AG04450 (cell line): ENCODE data around the gene ASCC1. TPM values are rescaled to one million over a fixed set of nuclear protein-coding genes. Genes with fewer than 3 reads are reported as not detected.

Source experiments
- CTCF ChIA-PET: fragments of 300-600, 350-600 bp; formaldehyde crosslinking; extraction: SDS; loops from one replicate; lab custom pipeline; 2022; ENCODE audit warnings: antibody characterized with exemption, inconsistent platforms; lab: Charles Lee
- POLR2A ChIA-PET: fragments of 350-600 bp; formaldehyde crosslinking; extraction: SDS; loops from one replicate; lab custom pipeline; 2021; ENCODE audit warnings: antibody characterized with exemption, inconsistent platforms; lab: Yijun Ruan, JAX
- DNase-seq: peaks from one replicate; pipeline ENCODE4 v3.0.0-alpha.2; 2011; ENCODE audit warnings: low read depth, low spot score
- H3K27ac ChIP-seq: one replicate; pipeline ENCODE4 v1.5.1; 2012; ENCODE audit warnings: low read depth, low read length, control low read depth
- H3K27me3 ChIP-seq: one replicate; pipeline ENCODE4 v1.6.0; 2012; ENCODE audit warnings: low read length; ENCODE audit not compliant: control insufficient read depth, insufficient read depth
- H3K4me3 ChIP-seq: 2 replicates; pipeline ENCODE4 v1.5.1; 2011; ENCODE audit warnings: mild to moderate bottlenecking, low read depth, low read length, control low read depth
- H3K9me3 ChIP-seq: 2 replicates; pipeline ENCODE4 v1.5.1; 2012; ENCODE audit warnings: low read length; ENCODE audit not compliant: control insufficient read depth, insufficient read depth
- CTCF ChIP-seq: IDR thresholded peaks from 2 replicates; pipeline ENCODE4 v1.5.1; 2011; ENCODE audit warnings: low read depth, low read length, control low read depth, inconsistent platforms
- polyA plus RNA-seq: library from polyadenylated mRNA; depleted of rRNA; stranded (reverse); fragments of >200 nt; gene quantifications from 2 replicates; pipeline ENCODE4 v1.2.3, GENCODE V29; 2011

The ASCC1 gene
- polyA plus RNA-seq, 1 experiment = 43.7 TPM

GRCh38 chr10:72081210-72081609, 134.9 kb downstream of the ASCC1 start:
- no peak for DNase-seq
- H3K27me3 ChIP-seq = peaks cover 30% of the 10 kb centered on the region
- no peak for TF ChIP-seq CTCF
- ChIA-PET CTCF (no interaction called here), POLR2A (no interaction called here)
- no peaks in the 10 kb centered on the region for H3K9me3 ChIP-seq
- H3K27ac ChIP-seq = no peak overlapping the region
- H3K4me3 ChIP-seq = no peak overlapping the region

- peaks cover 33% of the 10 kb centered on the region for H3K27me3 ChIP-seq
- no peak overlapping the region for H3K4me3 ChIP-seq
- no peak for TF ChIP-seq CTCF
- no peak for DNase-seq
- ChIA-PET POLR2A (no interaction called here), CTCF (interaction anchor here (2.0 kb wide), 1 partner anchor 31 kb away, joined by 10 read pairs; no protein-coding TSS in a partner anchor)
- H3K9me3 ChIP-seq = no peaks in the 10 kb centered on the region
- no peak overlapping the region for H3K27ac ChIP-seq
These were observed 135.8 kb downstream of the ASCC1 start for GRCh38 chr10:72080042-72080975.

GRCh38 chr10:72079356-72079755, 136.7 kb downstream of the ASCC1 start:
- no peak for TF ChIP-seq CTCF
- no peak for DNase-seq
- CTCF ChIA-PET = interaction anchor here (2.0 kb wide), 1 partner anchor 30 kb away, joined by 10 read pairs; no protein-coding TSS in a partner anchor
- Histone ChIP-seq H3K9me3 (no peaks in the 10 kb centered on the region), H3K27me3 (peaks cover 33% of the 10 kb centered on the region), H3K4me3 (no peak overlapping the region), H3K27ac (no peak overlapping the region)
- POLR2A ChIA-PET = no interaction called here

- H3K9me3 ChIP-seq = no peaks in the 10 kb centered on the region; the same call in 1 of the 2 replicates
- H3K27me3 ChIP-seq = peaks cover 34% of the 10 kb centered on the region
- H3K4me3 ChIP-seq = no peak overlapping the region
- POLR2A ChIA-PET = no interaction called here
- no peak for DNase-seq
- H3K27ac ChIP-seq = no peak overlapping the region
- CTCF ChIA-PET = no interaction called here
- TF ChIP-seq CTCF = no peak
These were observed 138.6 kb downstream of the ASCC1 start for GRCh38 chr10:72077275-72077990.
